IPS DF 6.9 (cell line): Measurements from ENCODE around the gene TMC4.
"Not testable (repeated sequence)": the region's sequence is repeated elsewhere in the genome, so short reads cannot be mapped to it uniquely, and the experiment has no call there.

Experiments
- DNase-seq: peaks from one replicate; pipeline ENCODE4 v3.0.0-alpha.2; 2013; ENCODE audit warnings: low read depth, low spot score
- H3K27ac ChIP-seq: one replicate; pipeline ENCODE4 v1.5.1; 2013; ENCODE audit warnings: low read length, control low read depth
- H3K27me3 ChIP-seq: 2 replicates; pipeline ENCODE4 v1.6.1; 2013; ENCODE audit warnings: mild to moderate bottlenecking, low read length; ENCODE audit not compliant: control insufficient read depth, insufficient read depth
- H3K36me3 ChIP-seq: 2 replicates; pipeline ENCODE4 v1.6.1; 2013; ENCODE audit warnings: low read length; ENCODE audit not compliant: control insufficient read depth, insufficient read depth
- H3K4me1 ChIP-seq: 2 replicates; pipeline ENCODE4 v1.6.1; 2013; ENCODE audit warnings: low read length; ENCODE audit not compliant: control insufficient read depth, insufficient read depth
- H3K4me3 ChIP-seq: 2 replicates; pipeline ENCODE4 v1.5.1; 2013; ENCODE audit warnings: mild to moderate bottlenecking, low read length
- H3K9me3 ChIP-seq: 2 replicates; pipeline ENCODE4 v1.6.1; 2013; ENCODE audit warnings: low read length, inconsistent platforms; ENCODE audit not compliant: control insufficient read depth, insufficient read depth
- WGBS: extraction: QIAGEN DNeasy Blood & Tissue Kit; methylation state at CpG from one replicate; pipeline ENCODE4 v1.1.7; 2013; ENCODE audit warnings: mixed read lengths, missing lambda C conversion rate; ENCODE audit not compliant: insufficient read length, insufficient coverage; 5-methylcytosine and 5-hydroxymethylcytosine counted together

Gene TMC4

GRCh38 chr19:54211235-54211634 is 38.3 kb upstream of the TMC4 start:
- Histone ChIP-seq H3K27me3 (no peaks in the 10 kb centered on the region), H3K4me1 (0 out of 2 replicates have a peak, but pooled peaks cover 3% of the 10 kb centered on the region), H3K36me3 (peaks cover 18% of the 10 kb centered on the region), H3K9me3 (no peaks in the 10 kb centered on the region), H3K27ac (no peak overlapping the region), H3K4me3 (no peak overlapping the region)
- DNase-seq: no peak
- no CpG with 5 or more reads among the region's 12 CpGs for WGBS

DNA sequence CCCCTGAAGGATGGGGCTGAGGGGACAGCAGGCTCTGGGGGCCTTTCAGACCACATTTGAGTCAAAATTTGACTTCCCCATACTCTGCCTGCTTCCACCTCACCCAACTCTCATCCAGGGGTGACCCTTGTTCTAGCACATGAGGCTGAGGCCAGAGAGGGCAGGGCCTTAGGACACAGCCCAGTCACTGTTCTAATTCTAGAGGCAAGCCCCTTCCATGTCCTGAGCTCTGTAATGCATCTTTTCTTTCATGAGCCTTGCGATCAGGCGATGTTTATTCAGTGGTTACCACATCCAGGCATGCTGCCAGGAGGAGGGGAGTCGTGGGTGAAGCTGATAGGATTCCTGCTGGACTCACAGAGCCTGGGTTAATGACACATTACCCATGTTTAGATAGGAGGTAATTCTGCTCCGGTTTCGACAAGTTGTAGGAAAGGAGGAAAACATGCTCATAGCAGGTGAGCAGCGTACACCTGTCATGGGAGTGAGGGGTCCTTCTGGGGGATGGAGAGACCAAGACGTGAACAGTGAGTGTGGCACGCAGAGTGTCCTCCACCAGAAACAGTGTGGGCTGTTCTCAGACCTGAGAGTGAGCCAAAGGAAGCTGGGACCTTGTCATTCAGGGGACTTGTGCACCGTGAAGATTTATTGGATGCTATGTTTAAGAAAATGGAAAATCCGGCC is 37.0 kb upstream of the TMC4 start:
- 0 out of 2 replicates have a peak, but pooled peaks cover 3% of the 10 kb centered on the region for H3K4me1 ChIP-seq

GRCh38 chr19:54209058-54209810 is 36.3 kb upstream of the TMC4 start:
- no peaks in the 10 kb centered on the region for H3K27me3 ChIP-seq
- H3K36me3 ChIP-seq: peaks cover 31% of the 10 kb centered on the region
- no CpG with 5 or more reads among the region's 24 CpGs for WGBS
- no peak overlapping the region for H3K4me3 ChIP-seq
- H3K27ac ChIP-seq: no peak overlapping the region
- H3K4me1 ChIP-seq: 0 out of 2 replicates have a peak, but pooled peaks cover 3% of the 10 kb centered on the region
- H3K9me3 ChIP-seq: no peaks in the 10 kb centered on the region
- no peak for DNase-seq

More for the DNA sequence above, 37.0 kb upstream of the TMC4 start:
- WGBS: no CpG with 5 or more reads among the region's 10 CpGs
- Histone ChIP-seq H3K27me3 (no peaks in the 10 kb centered on the region), H3K36me3 (peaks cover 27% of the 10 kb centered on the region), H3K4me3 (no peak overlapping the region), H3K27ac (no peak overlapping the region), H3K9me3 (no peaks in the 10 kb centered on the region)
- no peak for DNase-seq

GRCh38 chr19:54208784-54209057 is 35.8 kb upstream of the TMC4 start:
- no peak for DNase-seq
- 0 out of 2 replicates have a peak, but pooled peaks cover 3% of the 10 kb centered on the region for H3K4me1 ChIP-seq
- H3K9me3 ChIP-seq: no peaks in the 10 kb centered on the region
- no CpG with 5 or more reads among the region's 8 CpGs for WGBS
- H3K36me3 ChIP-seq: peaks cover 34% of the 10 kb centered on the region
- H3K27me3 ChIP-seq: no peaks in the 10 kb centered on the region
- H3K4me3 ChIP-seq: no peak overlapping the region
- H3K27ac ChIP-seq: no peak overlapping the region

GRCh38 chr19:54207983-54208783 is 35.2 kb upstream of the TMC4 start:
- peaks cover 39% of the 10 kb centered on the region for H3K36me3 ChIP-seq
- no peak overlapping the region for H3K4me3 ChIP-seq

DNA sequence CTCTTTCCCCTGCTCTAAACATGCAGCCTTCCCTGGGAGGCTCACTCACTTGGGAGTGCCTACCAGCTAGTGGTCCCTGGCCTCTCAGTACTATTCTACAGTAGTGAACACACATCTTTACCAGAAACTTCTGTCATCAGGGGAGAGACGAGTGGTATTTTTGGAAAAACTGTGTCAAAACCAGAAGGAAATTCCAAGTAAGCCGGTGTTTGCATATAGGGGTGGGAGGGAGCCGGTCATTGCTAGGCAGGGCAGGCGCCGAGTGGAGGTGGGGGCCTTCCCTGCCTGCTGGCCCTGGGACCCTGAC is 34.7 kb upstream of the TMC4 start:
- Histone ChIP-seq H3K9me3 (no peaks in the 10 kb centered on the region), H3K27me3 (no peaks in the 10 kb centered on the region), H3K27ac (no peak overlapping the region), H3K4me3 (no peak overlapping the region), H3K36me3 (peaks cover 45% of the 10 kb centered on the region), H3K4me1 (0 out of 2 replicates have a peak, but pooled peaks cover 3% of the 10 kb centered on the region)
- DNase-seq: no peak
- no CpG with 5 or more reads among the region's 5 CpGs for WGBS

More at GRCh38 chr19:54207983-54208783, 35.2 kb upstream of the TMC4 start:
- no CpG with 5 or more reads among the region's 18 CpGs for WGBS
- DNase-seq: no peak
- H3K4me1 ChIP-seq: 0 out of 2 replicates have a peak, but pooled peaks cover 3% of the 10 kb centered on the region
- no peak overlapping the region for H3K27ac ChIP-seq
- H3K27me3 ChIP-seq: no peaks in the 10 kb centered on the region
- H3K9me3 ChIP-seq: no peaks in the 10 kb centered on the region

- not testable (repeated sequence) for H3K9me3 ChIP-seq, H3K4me1 ChIP-seq, H3K27me3 ChIP-seq, DNase-seq, H3K4me3 ChIP-seq, H3K27ac ChIP-seq
- H3K36me3 ChIP-seq: peaks cover 49% of the 10 kb centered on the region
- WGBS: no CpG with 5 or more reads among the region's 23 CpGs
These were observed 34.2 kb upstream of the TMC4 start for GRCh38 chr19:54207193-54207592.

- Histone ChIP-seq H3K36me3 (peaks cover 49% of the 10 kb centered on the region), H3K27ac (no peak overlapping the region), H3K9me3 (no peaks in the 10 kb centered on the region), H3K4me3 (no peak overlapping the region), H3K4me1 (peaks cover 4% of the 10 kb centered on the region; the same call in 1 of the 2 replicates), H3K27me3 (no peaks in the 10 kb centered on the region)
- no CpG with 5 or more reads among the region's 13 CpGs for WGBS
- no peak for DNase-seq
These were observed 33.8 kb upstream of the TMC4 start for GRCh38 chr19:54206831-54207177.

GRCh38 chr19:54206030-54206830 is 33.3 kb upstream of the TMC4 start:
- WGBS: no CpG with 5 or more reads among the region's 27 CpGs
- H3K4me3 ChIP-seq: no peak overlapping the region
- no peak for DNase-seq
- no peaks in the 10 kb centered on the region for H3K27me3 ChIP-seq
- no peaks in the 10 kb centered on the region for H3K9me3 ChIP-seq
- H3K36me3 ChIP-seq: peaks cover 54% of the 10 kb centered on the region
- peaks cover 4% of the 10 kb centered on the region; the same call in 1 of the 2 replicates for H3K4me1 ChIP-seq
- no peak overlapping the region for H3K27ac ChIP-seq
